Stimulated activated CD4-positive, alpha-beta T cell treated with anti-CD3 and anti-CD28 coated beads, Interleukin-4, amount 100 ng/mL, for 4 hours (primary cell): ENCODE results near the gene FNDC11.

Experiments
- DNase-seq, 2 experiments: peaks; one replicate each; pipeline ENCODE4 v3.0.0-alpha.2; 2020

Gene FNDC11

GRCh38 chr20:63525971-63526370, 28.0 kb upstream of the FNDC11 start:
- DNase-seq = no peak

- no peak for DNase-seq
Observed at GRCh38 chr20:63527184-63527583, 26.8 kb upstream of the FNDC11 start.

- no peak for DNase-seq
Observed at GRCh38 chr20:63529180-63529860, 24.6 kb upstream of the FNDC11 start.

GRCh38 chr20:63529861-63530787, 23.8 kb upstream of the FNDC11 start:
- DNase-seq = no peak

- no peak for DNase-seq
Observed at GRCh38 chr20:63530788-63531160, 23.2 kb upstream of the FNDC11 start.

GRCh38 chr20:63531686-63532448, 22.1 kb upstream of the FNDC11 start:
- no peak for DNase-seq

GRCh38 chr20:63532449-63532971, 21.4 kb upstream of the FNDC11 start:
- DNase-seq = no peak

GRCh38 chr20:63533388-63533787, 20.6 kb upstream of the FNDC11 start:
- no peak for DNase-seq

GRCh38 chr20:63533871-63534393, 20.0 kb upstream of the FNDC11 start:
- DNase-seq = no peak

GRCh38 chr20:63534427-63534830, 19.5 kb upstream of the FNDC11 start:
- no peak for DNase-seq

GRCh38 chr20:63534831-63535651, 18.9 kb upstream of the FNDC11 start:
- no peak for DNase-seq

GRCh38 chr20:63536241-63536977, 17.6 kb upstream of the FNDC11 start:
- DNase-seq = no peak

- no peak for DNase-seq
Observed at GRCh38 chr20:63536997-63537524, 16.9 kb upstream of the FNDC11 start, which contains the start of gene PTK6. PTK6 (minus strand) TSS chr20:63537376; CDS start chr20:63537314, 62 bp downstream.

- DNase-seq = peak; percentile 89 to 91
Observed at GRCh38 chr20:63537525-63538203, 16.3 kb upstream of the FNDC11 start.

GRCh38 chr20:63538204-63539091, 15.5 kb upstream of the FNDC11 start:
- DNase-seq = peak; percentile 23 to 24

- DNase-seq = no peak
Observed at GRCh38 chr20:63539092-63539430, 14.9 kb upstream of the FNDC11 start.

- no peak for DNase-seq
Observed at GRCh38 chr20:63539441-63540370, 14.3 kb upstream of the FNDC11 start.
